Choroid plexus epithelial cell (primary cell): ENCODE data around the gene CD300C.

Experiments
- DNase-seq: peaks from one replicate; pipeline ENCODE4 v3.0.0-alpha.2; 2010; ENCODE audit warnings: low read depth
- H3K4me3 ChIP-seq: 2 replicates; pipeline ENCODE4 v1.5.1; 2011; ENCODE audit warnings: low read depth, mild to moderate bottlenecking, control low read depth, low read length, moderate library complexity
- TF ChIP-seq, protein P1 (sequence below): conservative IDR thresholded peaks from 2 replicates; pipeline ENCODE4 v1.5.1; 2011; ENCODE audit warnings: low read depth, mild to moderate bottlenecking, control low read depth, inconsistent platforms, low read length, moderate library complexity

Gene CD300C

DNA sequence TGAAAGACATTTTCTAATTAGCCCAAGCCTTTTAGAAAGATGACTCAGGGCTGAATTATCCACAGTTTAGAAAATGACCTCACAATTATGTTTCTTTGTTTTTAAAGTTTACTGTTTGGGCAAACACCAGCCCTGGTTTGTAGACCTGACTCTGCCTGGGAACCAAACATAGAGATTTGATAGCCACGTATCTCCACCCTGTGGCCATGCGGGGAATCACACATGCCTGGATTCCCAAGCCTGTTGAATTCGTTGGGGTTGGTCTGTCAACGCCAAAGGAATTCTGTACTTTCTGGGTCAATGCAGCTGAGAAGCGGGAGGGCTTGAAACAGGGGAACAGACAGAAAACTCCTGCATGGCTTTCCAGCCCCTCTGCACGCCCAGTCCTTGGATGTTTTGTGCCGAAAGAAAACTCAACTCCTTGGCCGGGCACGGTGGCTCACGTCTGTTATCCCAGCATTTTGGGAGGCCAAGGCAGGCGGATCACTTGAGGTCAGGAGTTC lies 52.5 kb downstream of the CD300C start:
- no peak overlapping the region for H3K4me3 ChIP-seq
- TF ChIP-seq, protein P1, sequence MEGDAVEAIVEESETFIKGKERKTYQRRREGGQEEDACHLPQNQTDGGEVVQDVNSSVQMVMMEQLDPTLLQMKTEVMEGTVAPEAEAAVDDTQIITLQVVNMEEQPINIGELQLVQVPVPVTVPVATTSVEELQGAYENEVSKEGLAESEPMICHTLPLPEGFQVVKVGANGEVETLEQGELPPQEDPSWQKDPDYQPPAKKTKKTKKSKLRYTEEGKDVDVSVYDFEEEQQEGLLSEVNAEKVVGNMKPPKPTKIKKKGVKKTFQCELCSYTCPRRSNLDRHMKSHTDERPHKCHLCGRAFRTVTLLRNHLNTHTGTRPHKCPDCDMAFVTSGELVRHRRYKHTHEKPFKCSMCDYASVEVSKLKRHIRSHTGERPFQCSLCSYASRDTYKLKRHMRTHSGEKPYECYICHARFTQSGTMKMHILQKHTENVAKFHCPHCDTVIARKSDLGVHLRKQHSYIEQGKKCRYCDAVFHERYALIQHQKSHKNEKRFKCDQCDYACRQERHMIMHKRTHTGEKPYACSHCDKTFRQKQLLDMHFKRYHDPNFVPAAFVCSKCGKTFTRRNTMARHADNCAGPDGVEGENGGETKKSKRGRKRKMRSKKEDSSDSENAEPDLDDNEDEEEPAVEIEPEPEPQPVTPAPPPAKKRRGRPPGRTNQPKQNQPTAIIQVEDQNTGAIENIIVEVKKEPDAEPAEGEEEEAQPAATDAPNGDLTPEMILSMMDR, result peak; percentile 93
- DNase-seq, result peak; percentile 77

DNA sequence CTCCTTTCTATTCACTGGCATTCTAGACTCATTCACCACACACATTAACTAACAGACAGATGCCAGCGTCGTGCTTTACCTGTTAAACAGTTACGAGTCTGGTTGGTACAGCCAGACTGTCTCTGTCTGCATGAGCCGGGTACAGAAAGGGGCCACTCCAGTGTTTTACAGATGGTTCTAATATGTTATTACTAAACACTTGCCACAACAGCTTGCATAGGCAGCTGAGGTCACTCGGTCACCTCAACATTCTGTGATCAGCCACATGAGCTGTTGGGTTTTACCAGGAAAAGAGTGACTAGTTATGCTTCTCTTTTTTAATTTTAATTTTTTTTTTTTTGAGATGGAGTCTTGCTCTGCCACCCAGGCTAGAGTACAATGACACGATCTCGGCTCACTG lies 54.3 kb downstream of the CD300C start:
- H3K4me3 ChIP-seq, result no peak overlapping the region
- TF ChIP-seq, protein P1, result no peak
- no peak for DNase-seq
